HG03571 (cell line): Measurements from ENCODE around the gene PRKCH.
A peak's percentile ranks its signal among the peaks of the same experiment; 100 is the strongest.
"Not testable (repeated sequence)": the region's sequence is repeated elsewhere in the genome, so short reads cannot be mapped to it uniquely, and the experiment has no call there.

ENCODE experiments used
- ATAC-seq: cut with Tn5 transposase; IDR thresholded peaks from one replicate; pipeline ENCODE4 v1.9.1; 2021; ENCODE audit not compliant: unreplicated experiment

The PRKCH gene

GRCh38 chr14:61388173-61388975 is 67.0 kb downstream of the PRKCH start:
- peak; percentile 69 for ATAC-seq

GRCh38 chr14:61388976-61389576 is 67.7 kb downstream of the PRKCH start:
- ATAC-seq = no peak

DNA sequence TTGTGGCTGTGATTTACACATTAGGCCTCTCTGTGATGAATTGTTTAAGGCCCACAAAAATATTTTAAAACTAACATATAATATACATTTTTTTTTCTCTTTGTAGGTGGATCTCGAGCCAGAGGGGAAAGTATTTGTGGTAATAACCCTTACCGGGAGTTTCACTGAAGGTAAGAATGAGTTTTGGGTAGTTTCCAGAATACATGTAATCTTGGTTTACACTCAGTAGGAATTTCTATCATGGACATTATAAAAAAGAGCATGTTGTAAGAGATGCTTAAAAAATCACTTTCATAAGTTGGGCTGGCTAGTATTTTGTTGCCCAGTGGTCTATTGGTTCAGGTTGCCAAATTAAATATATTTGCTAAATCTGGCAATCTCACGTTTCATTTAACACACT is 69.7 kb downstream of the PRKCH start:
- ATAC-seq = no peak

GRCh38 chr14:61392297-61392696 is 70.9 kb downstream of the PRKCH start:
- no peak for ATAC-seq

GRCh38 chr14:61394542-61394941 is 73.2 kb downstream of the PRKCH start:
- ATAC-seq = no peak

DNA sequence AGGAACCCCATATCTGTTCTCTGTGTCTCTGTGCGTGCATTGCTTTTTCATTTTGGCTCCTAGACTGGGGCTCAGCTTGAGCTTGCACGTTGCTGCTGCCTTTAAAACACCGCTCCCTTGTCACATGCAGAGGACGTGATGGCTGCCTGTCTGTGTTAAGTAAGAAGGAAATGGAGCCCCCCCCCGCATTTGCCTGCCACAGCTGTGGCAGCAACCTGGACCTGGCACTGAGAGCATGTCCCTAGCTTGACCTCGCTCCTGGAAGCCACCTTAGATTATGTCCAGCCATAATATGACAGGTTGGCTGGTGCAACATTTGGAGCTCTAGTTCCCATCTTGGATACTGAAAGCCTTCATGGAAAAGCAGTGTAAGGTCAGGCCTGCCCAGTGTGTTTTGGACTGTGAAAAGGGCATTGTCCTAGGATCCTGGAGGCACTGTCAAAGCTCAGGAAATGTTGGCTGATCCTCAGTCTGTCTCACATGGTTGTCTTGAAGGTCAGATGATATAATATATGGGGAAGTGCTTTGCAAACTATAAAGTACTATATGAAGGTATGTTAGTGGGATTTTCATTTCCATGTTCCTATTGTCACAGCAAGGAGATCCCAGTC is 73.8 kb downstream of the PRKCH start:
- ATAC-seq = no peak

DNA sequence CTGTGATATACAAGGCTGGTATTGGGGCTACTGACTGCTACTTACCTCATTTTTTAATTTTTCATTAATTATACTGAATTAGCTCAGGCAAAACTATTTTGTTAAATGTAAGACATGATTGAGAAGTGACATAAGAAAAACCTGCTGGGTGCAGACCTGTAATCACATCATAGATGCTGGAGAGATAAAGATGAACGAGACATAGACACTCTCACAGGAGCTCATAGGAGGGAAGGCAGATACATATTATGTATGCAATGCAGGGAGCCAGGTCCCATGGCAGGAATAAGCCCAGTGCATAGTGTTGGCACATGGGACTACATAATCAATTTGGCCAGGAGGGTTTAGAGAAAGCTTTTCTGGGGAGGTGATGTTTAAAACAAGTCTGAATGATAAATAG is 74.9 kb downstream of the PRKCH start:
- ATAC-seq = no peak

GRCh38 chr14:61396694-61397093 is 75.3 kb downstream of the PRKCH start:
- ATAC-seq = no peak

- ATAC-seq = no peak
Measured at GRCh38 chr14:61397615-61398014, 76.2 kb downstream of the PRKCH start.

- no peak for ATAC-seq
Measured at GRCh38 chr14:61398221-61398620, 76.8 kb downstream of the PRKCH start.

DNA sequence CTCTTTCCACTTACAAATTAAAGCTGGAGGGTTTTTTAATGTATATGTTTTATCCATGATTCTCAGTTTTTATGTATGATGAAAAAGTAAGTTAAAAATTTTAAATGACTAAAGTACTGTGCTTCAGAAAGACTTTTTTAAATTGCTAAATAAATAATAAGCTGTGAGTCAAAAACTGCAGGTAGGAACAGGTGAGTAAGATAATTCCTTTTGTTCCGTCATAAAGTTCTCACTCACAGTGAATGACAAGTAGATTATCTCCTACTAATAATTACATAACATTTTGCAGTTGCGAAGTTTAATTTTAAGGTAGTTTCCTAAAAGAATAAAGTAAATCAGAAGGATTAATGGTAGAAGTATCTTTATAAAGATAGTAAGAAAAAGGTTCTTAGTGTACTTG is 78.0 kb downstream of the PRKCH start:
- ATAC-seq = no peak

- ATAC-seq = no peak
Measured at GRCh38 chr14:61401461-61401860, 80.1 kb downstream of the PRKCH start.

DNA sequence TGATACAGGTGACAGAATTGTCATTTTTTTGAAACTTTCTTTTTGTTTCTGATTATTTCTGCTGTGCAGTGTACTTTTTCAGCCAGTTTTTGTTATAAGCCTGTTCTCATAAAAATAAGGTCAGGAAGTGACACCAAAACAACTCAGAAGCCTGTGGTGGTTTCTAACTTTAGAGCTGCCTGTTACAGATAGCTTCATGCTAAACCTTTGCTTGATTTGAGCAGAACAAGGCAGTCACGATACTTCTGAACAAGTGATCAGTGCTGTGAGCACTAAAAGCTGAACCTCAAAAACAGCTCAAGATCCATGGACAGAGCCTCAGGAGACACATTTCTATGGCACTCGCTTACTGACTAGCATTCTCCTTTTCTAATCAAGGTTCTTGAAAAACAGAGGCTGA is 82.0 kb downstream of the PRKCH start:
- ATAC-seq = no peak

- ATAC-seq = no peak
Measured at GRCh38 chr14:61404637-61405036, 83.3 kb downstream of the PRKCH start.

DNA sequence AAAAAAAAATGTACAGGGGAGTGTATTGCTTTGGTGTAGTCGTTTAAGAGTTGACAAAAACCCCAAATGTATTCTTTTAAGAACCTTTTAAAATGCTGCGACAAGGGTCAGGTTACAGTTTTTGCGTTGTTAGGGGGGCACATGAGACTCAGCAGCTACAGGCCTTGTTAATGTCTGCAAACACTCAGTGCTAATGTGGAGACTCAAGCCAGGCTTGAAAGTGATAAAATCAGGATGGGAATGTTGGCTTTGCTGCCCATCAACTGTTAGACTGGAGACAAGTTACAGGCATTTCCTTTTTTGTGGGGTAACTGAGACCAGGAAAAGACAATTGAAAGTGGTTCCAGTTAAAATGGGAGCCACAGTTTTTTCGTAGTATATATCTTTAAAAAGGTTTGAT is 84.8 kb downstream of the PRKCH start:
- no peak for ATAC-seq

DNA sequence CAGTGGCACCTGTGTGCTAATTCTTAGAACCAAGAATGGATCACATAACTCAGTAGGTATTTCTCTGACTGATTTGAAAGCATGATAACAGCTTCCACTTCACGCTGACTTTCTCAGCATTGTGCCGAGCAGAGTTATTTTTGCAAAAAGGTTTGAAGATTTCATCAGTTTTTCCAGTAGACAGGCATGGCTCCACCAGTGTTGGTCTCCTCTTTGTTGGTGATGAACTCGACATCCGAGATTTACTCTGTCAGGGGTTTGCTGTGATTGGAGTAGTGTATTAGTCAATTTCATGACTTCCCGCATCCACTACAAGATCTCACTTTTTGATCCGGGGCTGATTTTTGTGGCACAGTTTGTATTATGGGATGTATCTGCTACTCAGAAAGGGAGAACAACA is 85.3 kb downstream of the PRKCH start:
- no peak for ATAC-seq

- ATAC-seq = no peak
Measured at GRCh38 chr14:61408498-61408897, 87.1 kb downstream of the PRKCH start.

GRCh38 chr14:61409782-61410181 is 88.4 kb downstream of the PRKCH start:
- ATAC-seq = no peak

- ATAC-seq = not testable (repeated sequence)
Measured at GRCh38 chr14:61415934-61416333, 94.6 kb downstream of the PRKCH start.

DNA sequence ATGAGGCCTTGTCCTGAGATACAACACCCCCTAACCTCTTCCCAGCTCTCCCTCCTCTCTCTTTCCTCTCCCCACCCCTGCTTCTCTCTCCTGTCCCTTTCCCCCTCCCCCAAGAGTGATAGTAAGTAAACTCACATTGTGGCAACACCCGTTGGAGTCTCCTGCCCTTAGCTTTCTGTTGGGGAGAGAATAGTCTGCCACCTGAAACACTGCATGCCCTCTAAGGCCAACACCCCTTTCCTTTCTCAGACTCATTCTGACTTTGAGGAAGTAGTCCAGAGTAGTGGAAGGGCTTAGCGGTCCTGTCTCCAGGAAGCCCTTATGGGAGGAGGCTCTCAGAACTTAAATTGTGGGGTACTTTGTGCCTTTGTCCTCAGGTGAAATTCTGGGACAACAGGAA is 95.2 kb downstream of the PRKCH start:
- ATAC-seq = no peak

DNA sequence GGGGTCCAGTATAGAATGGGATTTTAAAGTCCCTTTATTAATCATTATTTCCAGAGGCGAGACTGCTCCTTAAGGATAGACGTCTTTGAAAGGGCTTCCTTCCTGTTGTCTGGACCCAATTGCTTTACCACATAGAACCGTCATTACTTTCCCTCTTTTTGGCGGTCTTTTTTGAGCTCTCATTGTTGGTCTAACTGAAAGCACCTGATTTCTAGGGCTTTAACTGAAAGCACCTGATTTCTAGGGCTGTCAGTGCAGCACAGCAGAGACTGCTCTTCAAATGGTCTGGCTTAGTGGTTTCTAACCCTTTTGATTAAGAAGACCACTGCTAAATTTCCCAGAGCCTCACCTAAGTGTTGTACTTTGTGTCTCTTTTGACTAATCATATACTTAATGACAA is 95.8 kb downstream of the PRKCH start:
- no peak for ATAC-seq

DNA sequence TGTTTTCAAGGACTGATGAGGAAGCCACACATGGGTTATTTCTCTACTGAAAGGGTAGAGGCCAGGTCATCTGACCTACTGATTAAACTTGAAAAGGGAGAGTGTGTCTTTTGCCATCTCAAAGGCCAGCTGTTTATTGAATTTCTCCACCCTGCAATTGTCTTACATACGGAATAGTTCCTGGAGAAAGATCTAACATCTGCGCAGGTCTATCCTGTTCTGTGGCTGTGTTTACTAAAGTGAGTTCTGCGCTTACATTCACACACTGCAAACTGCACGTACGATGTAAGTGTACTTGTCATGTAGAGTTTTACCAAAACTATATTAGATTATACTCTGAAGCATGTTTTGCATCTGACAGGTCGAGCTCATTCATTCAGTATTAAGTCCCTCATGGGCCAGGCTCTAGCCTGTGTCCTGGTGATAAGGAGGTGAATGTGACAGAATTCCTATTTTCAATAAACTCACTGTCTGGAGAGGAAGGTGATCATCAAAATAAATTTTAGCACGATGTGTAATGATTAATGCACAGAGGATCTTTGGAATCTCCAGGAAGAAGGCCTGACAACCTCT is 96.6 kb downstream of the PRKCH start:
- ATAC-seq = no peak
